ENCODE data around the gene UBASH3A. TPM values are rescaled to one million over a fixed set of nuclear protein-coding genes. Genes with fewer than 3 reads are reported as not detected.

UBASH3A gene
- polyA plus RNA-seq, 1 donor (not counting 4 experiments of a cell fraction or from before 2014, with no cell fraction given), result not detected

DNA sequence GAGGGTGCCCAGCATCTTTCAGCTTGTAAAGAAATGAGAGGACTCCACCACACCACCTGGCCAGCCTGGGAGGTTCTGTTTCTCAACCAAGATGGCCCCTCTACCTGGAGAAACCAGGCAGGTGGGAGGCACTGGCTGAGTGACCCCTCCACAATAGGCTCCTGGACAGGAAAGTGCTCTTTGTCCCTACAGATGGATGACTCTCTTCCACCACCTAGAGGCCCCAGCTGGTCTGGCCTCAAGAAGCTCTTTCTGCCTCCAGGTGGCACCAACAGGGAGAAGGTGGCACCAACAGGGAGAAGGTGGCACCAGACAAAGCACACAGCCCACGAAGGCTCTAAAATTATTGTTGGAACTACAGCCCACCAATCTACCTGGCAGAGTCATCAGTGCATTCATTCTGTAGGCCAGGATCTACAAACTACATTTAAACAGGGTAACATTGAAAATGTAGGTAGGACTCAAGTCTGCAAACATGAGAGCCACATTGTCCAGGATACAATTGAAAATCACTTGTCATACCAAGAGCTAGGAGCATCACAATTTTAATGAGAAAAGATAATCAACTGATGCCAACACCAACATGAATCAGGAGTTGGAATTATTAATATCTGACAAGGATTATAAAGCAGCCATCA lies 22.2 kb upstream of the UBASH3A start:
- no peaks in the 10 kb centered on the region for H4K20me1 ChIP-seq (ENCODE audit: control insufficient read depth, extremely low read depth, insufficient read depth, low read length)
- H3K79me2 ChIP-seq (ENCODE audit: control insufficient read depth, insufficient read depth, low read length), result no peaks in the 10 kb centered on the region
- H3K9ac ChIP-seq (ENCODE audit: control insufficient read depth, extremely low read depth, insufficient read depth, low read length), result no peak overlapping the region
- no peak overlapping the region for H3K4me2 ChIP-seq (ENCODE audit: control insufficient read depth, extremely low read depth, insufficient read depth, low read depth, low read length)
- no peak overlapping the region for H3K4me3 ChIP-seq (ENCODE audit: control insufficient read depth in 2 of 3, extremely low read depth in 1 of 3, insufficient read depth in 2 of 3, low read depth in 1 of 3, low read length in 3 of 3)
- DNase-seq (ENCODE audit: low read depth, low spot score) (no peak), FAIRE-seq (no peak)
- no peaks in the 10 kb centered on the region for H3K9me3 ChIP-seq (ENCODE audit: control insufficient read depth, low read depth, low read length)
- H2AFZ ChIP-seq (ENCODE audit: control insufficient read depth, low read length), result no peak overlapping the region
- no peaks in the 10 kb centered on the region for H3K4me1 ChIP-seq (ENCODE audit: control insufficient read depth, extremely low read depth, insufficient read depth, low read length)
- H3K27me3 ChIP-seq (ENCODE audit: control insufficient read depth, extremely low read depth, insufficient read depth, low read length), result peaks cover 2% of the 10 kb centered on the region
- dilution Hi-C loops (cut with MboI; ENCODE audit: extremely low pct_ligation_motif_present, low sequenced_read_pairs), result no loop called here
- H3K36me3 ChIP-seq (ENCODE audit: control insufficient read depth in 2 of 2, extremely low read depth in 1 of 2, insufficient read depth in 2 of 2, low read length in 2 of 2), result no peaks in the 10 kb centered on the region
- no peak overlapping the region for H3K27ac ChIP-seq (ENCODE audit: control insufficient read depth, insufficient read depth, low read length)
- H3K9me1 ChIP-seq (ENCODE audit: control insufficient read depth, extremely low read depth, insufficient read depth, low read length), result no peaks in the 10 kb centered on the region
- TF ChIP-seq CTCF (optimal IDR thresholded peaks at IDR 0.05 in 1 of 3, IDR thresholded peaks at IDR 0.05 in 1 of 3, conservative IDR thresholded peaks at IDR 0.05 in 1 of 3; ENCODE audit: extremely low read depth in 1 of 3, insufficient read depth in 2 of 3, low read length in 3 of 3) (peak; percentile 77 to 84 (median 81)), EZH2 (IDR thresholded peaks at IDR 0.05; ENCODE audit: low read length) (no peak)

DNA sequence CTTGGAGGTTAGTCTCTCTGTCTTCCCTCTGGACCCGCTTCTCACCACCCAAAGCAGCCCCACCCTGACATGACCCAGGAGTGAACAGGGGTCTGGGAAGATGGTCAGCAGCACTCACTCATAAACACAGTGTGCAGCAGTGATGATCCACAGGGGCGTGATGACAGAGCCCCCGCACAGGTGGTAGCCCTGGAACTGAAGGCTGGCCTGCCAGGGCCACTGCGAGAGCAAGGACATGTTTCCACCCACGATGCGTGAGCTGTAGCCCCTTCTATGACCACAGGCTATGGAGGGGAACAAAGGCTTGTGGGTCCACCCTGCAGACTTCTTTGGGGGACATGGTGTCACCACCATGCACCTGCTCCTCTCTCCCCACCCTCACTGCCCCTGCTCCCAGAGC lies 20.8 kb upstream of the UBASH3A start:
- H2AFZ ChIP-seq (ENCODE audit: control insufficient read depth, low read length), result no peak overlapping the region
- H3K9ac ChIP-seq (ENCODE audit: control insufficient read depth, extremely low read depth, insufficient read depth, low read length), result no peak overlapping the region
- H3K27me3 ChIP-seq (ENCODE audit: control insufficient read depth, extremely low read depth, insufficient read depth, low read length), result no peaks in the 10 kb centered on the region
- H3K4me1 ChIP-seq (ENCODE audit: control insufficient read depth, extremely low read depth, insufficient read depth, low read length), result no peaks in the 10 kb centered on the region
- FAIRE-seq (no peak), DNase-seq (ENCODE audit: low read depth, low spot score) (no peak)
- TF ChIP-seq EZH2 (IDR thresholded peaks at IDR 0.05; ENCODE audit: low read length), result no peak
- TF ChIP-seq CTCF (optimal IDR thresholded peaks at IDR 0.05 in 1 of 3, IDR thresholded peaks at IDR 0.05 in 1 of 3, conservative IDR thresholded peaks at IDR 0.05 in 1 of 3; ENCODE audit: extremely low read depth in 1 of 3, insufficient read depth in 2 of 3, low read length in 3 of 3), result no peak
- H3K79me2 ChIP-seq (ENCODE audit: control insufficient read depth, insufficient read depth, low read length), result no peaks in the 10 kb centered on the region
- no peaks in the 10 kb centered on the region for H4K20me1 ChIP-seq (ENCODE audit: control insufficient read depth, extremely low read depth, insufficient read depth, low read length)
- H3K9me1 ChIP-seq (ENCODE audit: control insufficient read depth, extremely low read depth, insufficient read depth, low read length), result no peaks in the 10 kb centered on the region
- dilution Hi-C loops (cut with MboI; ENCODE audit: extremely low pct_ligation_motif_present, low sequenced_read_pairs), result no loop called here
- no peak overlapping the region for H3K27ac ChIP-seq (ENCODE audit: control insufficient read depth, insufficient read depth, low read length)
- no peaks in the 10 kb centered on the region for H3K9me3 ChIP-seq (ENCODE audit: control insufficient read depth, low read depth, low read length)
- no peaks in the 10 kb centered on the region for H3K36me3 ChIP-seq (ENCODE audit: control insufficient read depth in 2 of 2, extremely low read depth in 1 of 2, insufficient read depth in 2 of 2, low read length in 2 of 2)
- H3K4me3 ChIP-seq (ENCODE audit: control insufficient read depth in 2 of 3, extremely low read depth in 1 of 3, insufficient read depth in 2 of 3, low read depth in 1 of 3, low read length in 3 of 3), result no peak overlapping the region
- no peak overlapping the region for H3K4me2 ChIP-seq (ENCODE audit: control insufficient read depth, extremely low read depth, insufficient read depth, low read depth, low read length)
